Neutrophil (primary cell): Measurements from ENCODE around the gene SHTN1.

Source experiments
- H3K27ac ChIP-seq: fragments of 200-600 bp; sonication (generic); 2 replicates; pipeline ENCODE4 v1.5.1; 2016; ENCODE audit warnings: mild to moderate bottlenecking, moderate library complexity
- H3K27me3 ChIP-seq: fragments of 200-600 bp; sonication (generic); 2 replicates; pipeline ENCODE4 v1.6.0; 2016; ENCODE audit warnings: mild to moderate bottlenecking
- H3K36me3 ChIP-seq: fragments of 200-600 bp; sonication (generic); 2 replicates; pipeline ENCODE4 v1.5.1; 2017
- H3K4me1 ChIP-seq, 2 experiments: fragments of 200-600 bp in 1 of 2; sonication (generic) in 1 of 2; 1 replicate in 1 of 2; 2 replicates in 1 of 2; pipeline versions ENCODE4 v1.5.1 to v1.6.1; 2013 to 2016; ENCODE audit warnings: low read depth in 1 of 2, low read length in 1 of 2, mild to moderate bottlenecking in 1 of 2, moderate library complexity in 1 of 2; ENCODE audit not compliant: control insufficient read depth in 1 of 2, insufficient read depth in 1 of 2
- H3K4me3 ChIP-seq, 2 experiments: fragments of 200-600 bp in 1 of 2; sonication (generic) in 1 of 2; 1 replicate in 1 of 2; 2 replicates in 1 of 2; pipeline ENCODE4 v1.5.1; 2013 to 2016; ENCODE audit warnings: low read depth in 1 of 2, low read length in 1 of 2, mild to moderate bottlenecking in 1 of 2, moderate library complexity in 1 of 2
- H3K9me3 ChIP-seq: fragments of 200-600 bp; sonication (generic); 2 replicates; pipeline ENCODE4 v1.5.1; 2016
- CTCF ChIP-seq: fragments of 200-600 bp; sonication (generic); IDR thresholded peaks from 2 replicates; pipeline ENCODE4 v1.5.1; 2016; ENCODE audit warnings: antibody characterized with exemption

SHTN1 gene

GRCh38 chr10:116968331-116968730, 36.7 kb downstream of the SHTN1 start:
- TF ChIP-seq CTCF, result no peak
- Histone ChIP-seq H3K4me3 (no peak overlapping the region), H3K27me3 (no peaks in the 10 kb centered on the region), H3K27ac (no peak overlapping the region), H3K4me1 (no peaks in the 10 kb centered on the region), H3K9me3 (no peaks in the 10 kb centered on the region), H3K36me3 (no peaks in the 10 kb centered on the region)

GRCh38 chr10:116961406-116962251, 43.4 kb downstream of the SHTN1 start:
- no peaks in the 10 kb centered on the region for H3K4me1 ChIP-seq
- H3K4me3 ChIP-seq, result no peak overlapping the region
- TF ChIP-seq CTCF, result no peak
- no peak overlapping the region for H3K27ac ChIP-seq
- no peaks in the 10 kb centered on the region for H3K9me3 ChIP-seq
- no peaks in the 10 kb centered on the region for H3K27me3 ChIP-seq
- no peaks in the 10 kb centered on the region for H3K36me3 ChIP-seq

GRCh38 chr10:116960066-116960776, 44.8 kb downstream of the SHTN1 start:
- H3K4me3 ChIP-seq, result no peak overlapping the region
- no peaks in the 10 kb centered on the region for H3K27me3 ChIP-seq
- H3K4me1 ChIP-seq, result no peaks in the 10 kb centered on the region
- no peak for TF ChIP-seq CTCF
- no peaks in the 10 kb centered on the region for H3K36me3 ChIP-seq
- no peaks in the 10 kb centered on the region for H3K9me3 ChIP-seq
- H3K27ac ChIP-seq, result no peak overlapping the region

- Histone ChIP-seq H3K27me3 (no peaks in the 10 kb centered on the region), H3K27ac (no peak overlapping the region), H3K4me3 (no peak overlapping the region), H3K9me3 (no peaks in the 10 kb centered on the region), H3K4me1 (peaks cover 0 to 5% of the 10 kb centered on the region in 2 experiments), H3K36me3 (no peaks in the 10 kb centered on the region)
- no peak for TF ChIP-seq CTCF
Observed at GRCh38 chr10:116952729-116953128, 52.3 kb downstream of the SHTN1 start.

- Histone ChIP-seq H3K27me3 (no peaks in the 10 kb centered on the region), H3K36me3 (no peaks in the 10 kb centered on the region), H3K27ac (no peak overlapping the region), H3K4me1 (peaks cover 0 to 5% of the 10 kb centered on the region in 2 experiments), H3K4me3 (no peak overlapping the region), H3K9me3 (no peaks in the 10 kb centered on the region)
- TF ChIP-seq CTCF, result no peak
Observed at GRCh38 chr10:116948530-116948870, 56.5 kb downstream of the SHTN1 start.
